ENCODE results near the gene PATJ.
"Not testable (repeated sequence)": the region's sequence is repeated elsewhere in the genome, so short reads cannot be mapped to it uniquely, and the experiment has no call there.

The PATJ gene

DNA sequence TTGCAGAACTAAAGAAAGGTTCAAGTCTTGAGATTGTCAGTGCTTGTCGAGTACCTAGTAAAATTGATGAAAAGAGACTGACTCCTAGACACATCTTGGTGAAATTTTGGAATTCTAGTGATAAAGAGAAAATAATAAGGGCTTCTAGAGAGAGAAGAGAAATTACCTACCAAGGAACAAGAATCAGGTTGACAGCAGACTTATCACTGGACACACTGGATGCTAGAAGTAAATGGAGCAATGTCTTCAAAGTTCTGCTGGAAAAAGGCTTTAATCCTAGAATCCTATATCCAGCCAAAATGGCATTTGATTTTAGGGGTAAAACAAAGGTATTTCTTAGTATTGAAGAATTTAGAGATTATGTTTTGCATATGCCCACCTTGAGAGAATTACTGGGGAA, 468.7 kb downstream of the PATJ start:
- no peak overlapping the region for H3K4me3 ChIP-seq (ENCODE audit: low read length)
- DNase-seq (ENCODE audit: low read depth, low spot score): no peak

- no peak overlapping the region for H3K4me3 ChIP-seq (ENCODE audit: low read length)
- DNase-seq (ENCODE audit: low read depth, low spot score): no peak
These were observed 470.1 kb downstream of the PATJ start for GRCh38 chr1:62212411-62212810.

DNA sequence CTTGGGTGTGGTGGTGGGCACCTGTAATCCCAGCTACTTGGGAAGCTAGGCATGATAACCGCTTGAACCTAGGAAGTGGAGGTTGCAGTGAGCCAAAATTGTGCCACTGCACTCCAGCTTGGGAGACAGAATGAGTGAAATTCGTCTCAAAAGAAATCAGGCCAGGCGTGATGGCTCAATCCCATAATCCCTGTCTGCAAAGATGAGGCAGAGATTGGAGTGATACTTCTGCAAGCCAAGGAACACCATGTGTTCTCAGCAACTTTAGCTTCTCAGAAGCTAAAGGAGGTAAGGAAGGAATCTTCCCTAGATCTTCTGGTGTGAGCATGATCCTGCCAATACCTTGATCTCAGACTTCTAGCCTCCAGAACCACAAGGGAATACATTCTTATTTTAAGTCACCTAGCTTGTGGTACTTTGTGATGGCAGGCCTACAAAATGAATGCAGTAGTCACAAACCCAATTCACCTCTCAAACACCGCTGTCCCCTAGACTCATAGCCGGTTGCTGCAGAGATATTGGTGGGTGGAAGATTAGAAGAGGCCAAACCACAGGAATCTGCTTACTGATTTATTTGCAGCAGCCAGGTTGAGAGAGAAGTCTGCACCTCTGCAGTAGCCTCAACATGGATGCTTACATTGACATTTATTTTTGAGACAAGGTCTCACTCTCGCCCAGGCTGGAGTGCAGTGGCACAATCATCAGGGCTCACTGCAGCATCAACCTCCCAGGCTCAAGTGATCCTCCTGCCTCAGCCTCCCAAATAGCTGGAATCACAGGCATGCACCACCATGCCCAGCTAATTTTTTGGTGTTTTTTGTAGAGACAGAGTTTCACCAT, 471.0 kb downstream of the PATJ start:
- DNase-seq (ENCODE audit: low read depth, low spot score): no peak

GRCh38 chr1:62218604-62219003, 476.3 kb downstream of the PATJ start:
- no peak overlapping the region for H3K4me3 ChIP-seq (ENCODE audit: low read length)
- DNase-seq (ENCODE audit: low read depth, low spot score): no peak

More for the DNA sequence above, 471.0 kb downstream of the PATJ start:
- H3K4me3 ChIP-seq (ENCODE audit: low read length): no peak overlapping the region

- H3K4me3 ChIP-seq (ENCODE audit: low read length); DNase-seq (ENCODE audit: low read depth, low spot score): not testable (repeated sequence)
These were observed 478.2 kb downstream of the PATJ start for GRCh38 chr1:62220456-62220855.

DNA sequence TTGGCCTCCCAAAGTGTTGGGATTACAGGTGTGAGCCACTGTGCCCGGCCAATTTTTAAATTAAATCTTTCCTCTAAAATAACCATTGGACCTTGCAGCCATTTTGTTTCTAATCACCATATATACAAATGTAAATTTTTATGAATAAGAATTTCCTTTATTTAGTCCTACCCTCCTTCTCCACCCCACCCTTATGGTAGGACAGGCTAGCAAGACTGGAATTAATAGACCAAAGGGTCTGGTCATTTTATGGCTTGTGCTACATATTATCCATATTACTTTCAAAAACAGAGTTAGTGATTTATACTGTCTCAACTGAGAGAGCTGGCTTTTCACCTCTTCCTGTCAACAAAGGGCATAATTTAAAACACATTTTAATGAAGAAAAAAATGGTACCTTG, 478.9 kb downstream of the PATJ start:
- DNase-seq (ENCODE audit: low read depth, low spot score): no peak
- H3K4me3 ChIP-seq (ENCODE audit: low read length): no peak overlapping the region

DNA sequence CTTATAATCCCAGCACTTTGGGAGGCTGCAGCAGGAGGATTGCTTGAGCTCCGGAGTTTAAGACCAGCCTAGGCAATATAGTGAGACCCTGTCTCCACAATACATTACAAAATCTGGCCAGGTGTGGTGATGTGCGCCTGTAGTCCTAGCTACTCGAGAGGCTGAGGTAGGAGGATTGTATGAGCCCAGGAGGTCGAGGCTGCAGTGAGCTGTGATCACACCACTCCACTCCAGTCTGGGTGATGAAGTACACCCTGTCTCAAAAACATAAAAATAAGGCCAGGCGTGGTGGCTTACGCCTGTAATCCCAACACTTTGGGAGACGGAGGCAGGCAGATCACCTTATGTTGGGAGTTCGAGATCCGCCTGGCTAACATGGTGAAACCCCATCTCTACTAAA, 480.0 kb downstream of the PATJ start:
- H3K4me3 ChIP-seq (ENCODE audit: low read length): no peak overlapping the region
- no peak for DNase-seq (ENCODE audit: low read depth, low spot score)

DNA sequence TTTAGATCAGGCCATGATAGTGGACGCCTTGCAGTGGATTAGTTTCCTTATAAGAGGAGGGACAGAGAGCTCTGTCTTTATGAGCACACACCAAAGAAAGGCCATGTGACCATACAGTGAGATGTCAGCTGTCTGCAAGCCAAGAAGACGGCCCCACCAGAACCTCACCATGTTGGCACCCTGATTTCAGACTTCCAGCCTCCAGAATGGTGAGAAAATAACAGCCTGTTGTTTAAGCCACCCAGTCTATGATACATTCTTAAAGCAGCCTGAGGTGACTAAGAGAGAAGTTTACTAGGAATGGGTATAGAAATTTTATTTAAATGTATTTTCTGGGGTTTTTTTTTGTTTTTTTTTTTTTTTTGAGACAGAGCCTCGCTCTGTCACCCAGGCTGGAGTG, 481.9 kb downstream of the PATJ start:
- no peak overlapping the region for H3K4me3 ChIP-seq (ENCODE audit: low read length)
- no peak for DNase-seq (ENCODE audit: low read depth, low spot score)

DNA sequence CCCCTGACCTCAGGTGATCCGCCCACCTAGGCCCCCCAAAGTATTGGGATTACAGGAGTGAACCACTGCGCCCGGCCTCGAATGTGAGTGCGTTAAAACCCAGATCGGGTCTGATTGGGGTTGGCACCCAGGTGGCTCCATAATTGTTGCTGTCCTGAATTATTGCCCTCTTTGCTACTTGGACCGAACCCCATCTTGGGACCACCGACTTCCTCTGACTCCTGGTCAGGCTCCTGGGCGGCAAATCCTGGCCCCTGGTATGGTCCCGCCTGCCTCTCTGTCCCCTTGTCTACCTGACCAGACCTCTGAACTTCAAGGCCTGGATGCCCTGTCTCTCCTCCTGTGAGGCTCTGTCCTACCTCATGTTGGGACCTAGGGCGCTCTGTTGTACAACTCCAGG, 485.2 kb downstream of the PATJ start:
- DNase-seq (ENCODE audit: low read depth, low spot score): no peak

More for the DNA sequence above, 485.2 kb downstream of the PATJ start:
- H3K4me3 ChIP-seq (ENCODE audit: low read length): no peak overlapping the region

Measured in Jurkat, Clone E6-1 (cell line).